NCI-H345 treated with DMSO at 0.1 percent for 48 hours (cell line): Measurements from ENCODE around the gene SPAG16.

Experiments used
- DNase-seq: peaks from one replicate; lab custom pipeline; 2025; ENCODE audit not compliant: unreplicated experiment; lab: John Stamatoyannopoulos, UW

Gene SPAG16

DNA sequence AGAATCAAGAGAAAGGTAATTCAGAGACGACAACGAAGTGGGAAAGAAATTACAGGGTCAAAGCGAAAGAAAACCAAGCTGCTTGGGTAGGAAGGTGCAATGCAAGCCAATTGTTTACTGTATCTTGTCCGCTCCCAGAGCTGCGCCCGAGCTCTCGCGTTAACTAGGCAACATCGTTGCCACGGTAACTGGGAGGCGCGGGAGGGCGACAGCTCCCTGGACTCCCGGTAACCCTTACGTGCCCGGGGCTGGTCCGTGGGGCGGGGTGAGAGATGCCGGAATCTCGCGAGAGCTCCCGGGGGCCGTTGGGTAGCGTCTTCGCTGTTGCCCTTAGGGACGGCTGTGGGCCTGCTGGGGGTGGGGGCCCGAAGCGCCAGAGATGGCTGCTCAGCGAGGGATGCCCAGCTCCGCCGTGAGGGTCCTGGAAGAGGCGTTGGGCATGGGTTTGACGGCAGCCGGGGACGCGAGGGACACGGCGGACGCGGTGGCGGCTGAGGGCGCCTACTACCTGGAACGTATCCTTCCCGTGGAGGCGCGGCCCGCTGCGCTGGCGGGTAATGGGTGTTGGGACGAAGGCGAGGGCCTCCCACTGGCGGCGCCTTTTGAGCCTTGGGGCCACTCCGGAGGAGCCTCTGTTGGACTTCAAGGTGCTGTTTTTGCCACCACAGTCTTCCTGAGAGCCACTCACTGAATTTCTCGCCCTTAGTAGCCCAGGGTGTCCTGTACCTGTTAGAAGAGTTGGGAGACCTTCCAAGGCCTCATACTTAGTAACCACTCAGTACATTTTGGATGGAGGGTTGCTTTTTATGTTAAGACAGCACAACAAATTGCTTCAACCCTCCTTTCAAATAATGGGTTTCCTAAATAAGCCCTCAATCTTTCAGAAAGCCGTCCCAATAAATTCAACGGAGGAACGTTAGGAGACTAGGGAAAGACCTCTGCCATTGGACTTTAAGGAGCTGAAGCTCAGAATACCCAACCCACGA lies at the start of gene SPAG16:
Gene SPAG16, plus strand, starts transcription at position 360 of the 986 bp plus-strand sequence.
- DNase-seq: peak; percentile 93

DNA sequence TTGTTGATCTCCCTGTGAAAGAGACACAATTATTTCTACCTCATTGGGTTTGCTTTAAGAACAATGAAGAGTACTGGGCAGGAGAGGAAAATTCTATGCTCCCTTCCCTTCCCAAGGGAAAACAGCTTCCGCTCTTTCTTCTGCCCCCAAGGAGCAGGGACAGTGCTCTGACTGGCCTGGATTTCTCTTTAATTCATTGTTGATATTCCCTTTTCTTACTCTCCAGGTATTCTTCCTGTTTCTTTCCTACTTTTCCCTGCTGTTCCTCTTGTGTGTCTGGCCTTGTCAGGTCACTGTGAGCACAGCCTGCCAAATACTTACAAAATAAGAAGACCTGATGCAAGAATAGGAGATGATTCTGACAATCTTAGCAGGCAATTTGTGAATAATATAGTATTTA lies 49.6 kb upstream of the SPAG16 start:
- DNase-seq: no peak

DNA sequence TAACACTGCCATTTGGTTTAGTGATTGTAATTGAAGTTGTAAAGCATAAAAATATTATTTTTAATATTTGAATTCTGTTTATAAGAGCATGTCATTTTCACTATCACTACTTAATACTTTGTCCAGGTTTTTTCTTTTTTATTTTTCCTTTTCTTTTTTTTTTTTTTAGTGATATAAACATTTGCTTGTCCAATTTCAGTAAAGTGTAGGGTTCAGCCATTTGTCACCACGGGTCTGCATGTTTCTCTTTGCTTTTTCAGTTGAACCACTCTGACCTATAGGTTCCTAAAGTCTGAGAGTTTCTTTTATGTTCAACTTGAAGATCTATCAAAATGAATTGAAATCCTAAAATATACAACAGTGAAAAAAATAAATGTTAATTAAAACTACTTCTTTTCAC lies 48.5 kb upstream of the SPAG16 start:
- DNase-seq: no peak

DNA sequence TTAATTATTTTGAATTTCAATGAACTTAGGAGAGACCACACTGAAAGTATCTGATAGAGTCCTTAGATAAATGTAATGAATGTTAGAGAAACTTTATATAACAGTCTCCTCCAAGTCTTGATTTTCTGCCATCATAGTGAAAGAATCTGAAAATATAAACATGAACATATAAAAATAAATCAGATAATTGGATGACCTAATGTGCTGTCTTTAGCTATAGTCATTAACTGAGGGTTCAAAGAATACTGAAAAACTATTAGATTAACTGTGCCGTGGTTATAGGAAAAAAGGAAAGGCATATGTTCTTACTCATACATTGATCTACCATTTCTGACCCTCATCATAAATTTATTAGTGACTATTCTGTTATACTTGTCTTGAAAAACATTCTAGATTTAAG lies 47.0 kb upstream of the SPAG16 start:
- no peak for DNase-seq

DNA sequence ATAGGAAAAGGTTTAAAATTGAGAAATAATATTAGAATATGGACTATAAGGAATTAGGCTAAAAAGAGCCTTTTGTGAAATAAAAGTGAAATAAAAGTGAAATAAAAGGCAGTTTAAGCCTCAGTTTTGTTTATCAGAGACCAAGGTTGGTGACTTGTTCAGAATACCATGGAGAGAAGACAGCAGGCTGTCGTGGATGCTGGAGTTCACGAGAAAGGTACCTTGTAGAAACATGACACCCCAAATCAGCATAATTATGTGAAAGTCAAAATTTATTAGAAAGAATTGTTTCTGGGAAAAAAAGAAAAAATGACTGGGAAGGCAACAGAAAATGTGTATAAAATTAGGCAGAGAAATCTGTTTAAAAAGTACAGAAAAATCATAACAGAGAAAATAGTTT lies 46.5 kb upstream of the SPAG16 start:
- DNase-seq: no peak

DNA sequence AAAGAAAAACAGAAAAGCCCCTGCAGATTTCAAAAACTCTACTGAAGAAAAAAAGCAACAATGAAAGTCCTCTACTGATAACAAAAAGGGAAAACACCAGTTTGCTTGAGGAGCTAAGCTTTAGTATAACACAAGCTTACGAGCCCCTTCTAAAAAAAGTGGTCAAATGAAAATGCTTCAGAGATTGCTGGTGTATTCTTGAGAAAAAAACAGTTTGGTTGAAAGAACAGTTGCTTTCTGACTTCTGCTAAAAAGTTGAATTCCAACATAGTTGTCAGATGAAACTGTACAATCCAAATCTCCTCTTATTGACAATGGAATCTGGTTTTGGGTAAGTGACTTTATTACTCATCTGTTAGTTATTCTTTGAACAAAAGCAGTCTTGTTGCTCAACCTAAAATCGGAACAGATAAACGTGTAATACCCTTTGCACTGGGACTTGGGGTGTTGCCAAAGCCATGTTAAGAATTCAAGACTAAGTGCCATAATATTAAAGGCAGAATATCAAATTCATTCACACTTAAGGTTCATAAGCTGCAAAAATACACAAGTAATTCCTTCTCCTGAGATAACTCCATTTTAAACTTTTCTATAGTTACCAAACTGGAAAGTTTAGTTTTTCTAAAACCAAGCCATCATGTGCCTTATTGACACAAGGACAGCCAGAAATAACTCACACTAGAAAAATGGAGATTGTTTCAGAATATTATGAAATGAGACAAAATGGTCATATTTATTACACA lies 45.3 kb upstream of the SPAG16 start:
- DNase-seq: no peak

DNA sequence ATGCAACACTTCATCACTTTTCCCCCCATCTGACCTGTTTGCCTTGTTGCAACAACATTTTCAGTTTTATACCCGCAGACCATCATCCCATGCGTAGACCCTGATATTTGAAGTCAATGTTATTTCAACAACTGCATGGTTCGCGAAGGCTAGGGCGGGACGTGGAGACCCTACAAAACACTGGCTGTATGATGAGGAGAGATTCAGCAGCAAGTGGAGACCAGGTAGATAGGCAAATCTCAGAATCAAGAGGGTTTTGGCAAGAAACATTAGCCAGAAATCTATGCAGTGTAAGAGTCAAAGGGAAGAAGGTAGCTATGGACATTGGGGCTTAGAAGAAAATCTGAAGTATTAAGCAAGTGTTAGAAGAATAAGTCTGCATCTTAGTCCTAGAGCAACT lies 42.4 kb upstream of the SPAG16 start:
- DNase-seq: no peak

DNA sequence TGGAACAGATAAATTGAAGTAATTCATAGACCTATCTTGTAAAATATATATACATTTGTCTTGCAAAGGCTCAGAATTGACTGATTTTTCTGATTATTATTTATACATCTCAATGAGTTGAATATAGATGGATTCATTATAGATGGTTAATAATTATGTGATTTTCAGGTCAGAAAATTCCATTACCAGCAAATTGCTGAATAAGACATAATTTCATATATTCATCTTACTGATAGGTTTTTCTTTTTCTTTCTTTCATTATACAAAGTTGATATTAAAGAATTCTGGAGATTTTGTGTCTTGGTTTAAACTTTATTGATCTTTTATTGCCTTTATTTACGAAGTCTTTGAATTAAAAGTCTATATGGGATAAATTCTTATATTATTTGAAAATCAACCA lies 41.6 kb upstream of the SPAG16 start:
- DNase-seq: no peak

DNA sequence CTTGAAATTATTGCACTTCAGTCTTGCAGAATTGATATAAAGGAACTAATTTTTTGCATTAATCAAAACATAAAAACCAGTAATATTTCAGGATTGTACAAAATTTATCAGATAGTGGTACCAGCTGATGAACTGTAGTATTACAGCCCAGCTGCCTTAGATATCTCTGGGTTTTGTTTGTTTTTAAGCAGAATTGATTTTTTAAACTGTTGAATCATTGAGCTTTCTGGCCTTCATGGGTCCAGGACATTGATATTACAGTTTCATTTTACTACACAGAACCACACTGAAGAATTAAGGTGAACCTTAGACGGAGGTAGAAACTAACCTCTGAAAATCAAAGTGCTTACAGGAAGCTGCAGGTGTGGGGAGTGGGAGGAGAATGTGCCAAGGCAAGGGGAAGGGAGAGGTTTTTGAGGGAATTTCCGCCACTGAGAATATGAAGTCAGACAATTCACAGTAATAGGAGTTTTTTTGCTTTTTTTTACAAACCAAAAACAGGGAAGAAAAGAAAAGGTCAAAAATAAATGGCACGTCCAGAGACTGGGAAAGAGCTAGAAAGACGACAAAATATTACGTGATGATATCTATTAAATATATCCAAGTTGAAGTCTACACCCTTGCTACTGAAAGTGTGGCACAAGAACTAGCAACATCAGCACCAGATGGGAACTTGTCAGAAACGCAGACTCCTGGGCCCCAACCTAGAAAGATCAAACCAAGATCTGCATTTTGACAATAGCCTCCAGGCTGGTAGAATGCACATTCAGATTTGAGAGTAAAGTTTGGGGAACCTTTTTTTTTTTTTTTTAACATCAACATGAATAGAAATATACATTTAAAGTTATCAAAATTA lies 40.8 kb upstream of the SPAG16 start:
- DNase-seq: no peak

DNA sequence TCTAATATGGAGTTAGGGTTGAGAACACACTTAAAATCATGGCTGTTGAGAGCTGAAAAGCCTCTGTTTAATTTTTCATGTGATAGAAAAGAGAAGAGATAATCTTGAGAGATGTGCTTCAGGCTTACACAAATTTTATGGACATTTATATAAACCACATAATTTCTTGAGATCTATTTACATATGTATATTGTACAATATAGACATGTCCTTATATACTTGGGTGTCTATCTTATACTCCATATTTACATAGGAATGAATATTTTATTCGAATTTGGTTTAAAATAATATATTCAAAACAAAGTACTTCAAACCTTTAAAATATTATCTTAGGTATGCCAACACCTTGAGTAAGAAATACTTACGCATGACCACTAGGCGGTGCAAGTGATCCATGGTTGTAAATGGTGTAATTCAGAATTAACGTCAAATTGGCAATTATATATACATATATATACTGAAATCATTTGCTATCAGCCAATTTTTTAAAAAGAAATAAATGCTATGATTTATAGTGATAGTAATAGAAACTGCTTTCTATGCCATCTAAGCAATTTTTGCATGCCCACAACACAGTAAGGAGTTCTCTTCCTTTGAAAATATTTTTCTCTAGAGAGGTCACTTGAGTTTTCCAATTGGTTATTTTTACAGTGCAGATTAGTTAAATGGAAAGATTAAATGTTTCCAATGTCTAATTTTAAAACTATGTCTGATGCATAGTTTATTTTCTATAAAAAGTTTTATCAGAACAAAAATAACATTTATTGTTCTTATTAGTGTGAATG lies 37.6 kb upstream of the SPAG16 start:
- DNase-seq: peak; percentile 24

DNA sequence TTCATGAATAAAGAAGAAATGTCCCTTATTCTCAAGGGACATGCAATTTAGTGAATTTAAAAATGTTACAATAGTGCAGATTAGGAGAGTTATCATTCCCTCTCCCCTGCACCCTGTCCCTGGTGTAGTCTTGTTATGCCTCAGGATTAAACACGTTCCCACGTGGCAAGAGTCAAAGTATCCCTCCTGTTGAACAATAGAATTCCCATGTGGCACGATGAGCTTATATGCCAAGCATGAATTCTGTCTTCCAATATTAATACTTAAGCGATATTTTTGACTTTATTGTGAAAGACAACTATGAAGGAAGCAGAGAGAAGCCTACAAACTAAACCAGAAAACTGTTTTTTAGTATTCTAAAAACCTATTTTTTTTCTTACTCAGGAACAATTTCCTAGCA lies 36.7 kb upstream of the SPAG16 start:
- DNase-seq: no peak

DNA sequence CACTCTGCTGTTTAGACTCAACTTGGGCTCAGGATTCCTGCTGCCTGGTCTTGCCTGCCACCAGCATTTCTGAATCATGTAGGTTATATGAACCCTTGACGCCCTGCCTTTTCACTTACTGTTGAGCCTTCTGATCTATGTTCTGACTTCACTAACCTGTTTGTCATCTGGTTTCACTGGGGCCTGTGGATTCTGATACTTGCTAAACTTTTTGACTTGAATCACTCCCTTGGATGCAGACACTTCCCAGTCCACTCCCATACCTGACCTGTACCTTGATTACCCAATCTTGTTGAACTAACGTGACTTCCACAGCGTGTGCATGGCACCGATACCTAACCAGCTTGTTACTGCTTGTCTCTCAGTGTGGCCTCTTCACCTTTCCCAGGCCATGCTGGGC lies 35.6 kb upstream of the SPAG16 start:
- no peak for DNase-seq

DNA sequence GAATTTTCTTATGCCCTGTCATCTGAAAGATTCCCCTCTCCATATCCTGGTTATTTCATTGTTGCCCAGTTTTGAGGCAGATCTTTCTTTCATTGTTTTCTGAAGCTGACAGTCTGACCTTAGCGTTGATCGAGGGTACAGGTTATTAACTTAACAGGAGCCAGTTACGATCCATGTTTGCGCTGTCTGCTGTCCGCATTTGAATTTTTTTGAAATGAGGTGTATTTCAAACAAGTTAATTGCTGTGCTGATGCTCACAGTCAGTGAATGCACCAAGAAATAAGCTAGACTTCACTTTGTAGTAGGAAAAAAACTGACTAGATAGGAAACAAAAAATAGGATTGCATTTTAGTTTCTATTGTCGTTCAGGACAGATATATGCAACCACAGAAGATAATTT lies 34.8 kb upstream of the SPAG16 start:
- DNase-seq: no peak

DNA sequence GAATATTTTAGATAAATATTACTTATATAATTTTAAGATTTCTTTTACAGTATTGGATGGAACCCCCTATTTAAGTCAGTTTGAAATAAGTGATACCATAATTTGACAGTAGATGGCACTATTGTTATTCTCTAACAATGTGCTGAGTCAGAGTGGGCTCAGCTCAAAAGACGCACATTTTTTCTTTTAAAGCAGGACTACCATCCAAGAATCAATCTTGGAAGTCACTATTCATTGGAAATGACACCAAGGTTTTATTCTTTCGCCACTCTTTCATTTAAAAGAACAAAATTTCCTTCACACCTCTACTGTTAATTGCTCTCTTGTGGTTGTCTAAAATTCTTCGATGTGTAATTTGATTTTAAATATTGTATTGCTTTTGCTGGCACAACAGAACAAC lies 32.6 kb upstream of the SPAG16 start:
- DNase-seq: peak; percentile 52

DNA sequence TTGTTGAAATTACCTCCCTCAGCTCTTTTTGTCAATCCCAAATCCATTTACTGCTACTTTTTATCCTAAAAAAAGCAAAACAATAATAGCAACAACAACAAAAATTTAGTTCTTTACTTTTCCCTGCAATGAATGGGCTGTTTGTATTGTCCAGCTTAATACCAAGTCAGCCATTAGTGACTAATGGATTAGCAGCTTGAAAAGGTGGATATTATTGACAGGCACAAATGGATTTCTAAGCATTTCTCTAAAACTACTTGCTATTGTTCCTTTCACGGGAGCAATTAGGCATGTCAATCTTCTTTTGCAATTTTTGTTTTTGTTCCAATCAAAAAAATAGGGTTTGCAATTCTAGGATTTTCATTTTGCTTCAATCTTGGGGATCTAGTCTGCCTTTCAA lies 32.1 kb upstream of the SPAG16 start:
- no peak for DNase-seq

DNA sequence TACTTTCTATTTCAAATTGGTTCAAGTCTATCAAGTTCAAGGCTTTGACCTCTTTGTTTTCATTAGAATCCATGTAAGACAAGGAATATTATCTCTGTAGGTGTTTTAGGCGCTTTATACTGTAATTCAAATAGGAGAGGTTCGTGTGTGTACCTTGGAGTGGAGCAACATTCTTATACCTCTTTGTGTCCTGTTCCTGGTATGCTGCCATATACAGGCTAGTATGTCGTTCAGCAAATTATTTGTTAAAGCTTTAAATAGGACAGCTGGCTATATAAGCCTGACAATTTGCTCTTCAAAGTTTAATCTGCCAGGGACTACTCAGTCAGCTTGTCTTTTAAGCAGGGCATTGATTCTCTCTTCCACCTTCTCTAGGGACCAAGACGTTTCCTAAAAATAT lies 31.1 kb upstream of the SPAG16 start:
- no peak for DNase-seq

DNA sequence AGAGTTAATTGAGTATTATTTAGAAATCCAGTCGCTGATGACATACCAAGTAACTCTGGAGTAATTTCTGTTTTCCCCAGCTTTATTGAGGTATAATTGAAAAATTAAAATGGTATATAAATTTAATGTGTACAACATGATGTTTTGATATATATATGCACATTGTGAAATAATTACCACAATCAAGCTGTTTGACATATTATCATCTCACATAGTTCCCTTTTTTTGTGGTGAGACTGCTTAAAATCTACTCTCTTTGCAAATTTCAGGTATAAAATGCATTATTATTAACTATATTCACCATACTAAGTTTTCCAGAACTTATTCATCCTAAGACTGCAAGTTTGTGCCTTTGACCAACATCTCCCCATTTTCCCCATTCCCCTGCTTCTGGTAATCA lies 25.0 kb upstream of the SPAG16 start:
- no peak for DNase-seq

DNA sequence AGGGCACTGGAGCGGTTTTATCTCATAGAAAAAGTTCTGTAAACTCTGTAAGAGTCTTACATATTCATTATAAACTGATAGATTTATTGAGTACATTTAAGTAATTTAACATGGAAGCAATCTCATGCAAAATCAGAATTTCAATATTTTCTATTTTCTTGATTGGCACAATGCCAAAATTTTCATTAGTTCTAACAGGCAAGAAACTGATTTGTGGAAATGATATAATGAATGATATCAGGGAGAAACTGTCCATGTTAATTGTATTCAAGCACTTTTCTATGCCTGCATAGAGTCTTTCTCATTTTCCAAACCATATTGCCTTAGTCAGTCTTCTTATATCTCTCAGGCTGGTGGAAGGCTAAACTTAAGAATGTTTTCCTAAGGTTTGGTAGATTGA lies 23.0 kb upstream of the SPAG16 start:
- DNase-seq: no peak

DNA sequence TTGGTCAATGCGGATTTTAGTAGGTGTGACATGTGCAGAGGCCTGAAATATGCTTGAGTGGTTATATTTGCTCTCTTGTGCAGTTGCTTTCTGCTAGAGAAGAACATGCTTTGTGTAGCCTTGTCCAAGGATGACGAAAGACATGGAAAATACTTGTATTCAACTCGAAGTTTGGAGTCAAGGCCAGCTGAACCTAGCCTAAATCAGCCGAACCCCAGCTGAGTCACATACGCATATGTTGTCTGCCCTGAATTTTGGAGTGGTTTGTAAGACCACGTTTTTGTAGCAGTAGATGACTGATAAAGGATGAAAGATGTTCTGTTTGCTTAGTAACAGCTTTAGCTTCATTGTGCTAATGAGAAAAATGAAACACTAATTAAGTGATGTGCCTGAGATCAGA lies 22.5 kb upstream of the SPAG16 start:
- DNase-seq: no peak

DNA sequence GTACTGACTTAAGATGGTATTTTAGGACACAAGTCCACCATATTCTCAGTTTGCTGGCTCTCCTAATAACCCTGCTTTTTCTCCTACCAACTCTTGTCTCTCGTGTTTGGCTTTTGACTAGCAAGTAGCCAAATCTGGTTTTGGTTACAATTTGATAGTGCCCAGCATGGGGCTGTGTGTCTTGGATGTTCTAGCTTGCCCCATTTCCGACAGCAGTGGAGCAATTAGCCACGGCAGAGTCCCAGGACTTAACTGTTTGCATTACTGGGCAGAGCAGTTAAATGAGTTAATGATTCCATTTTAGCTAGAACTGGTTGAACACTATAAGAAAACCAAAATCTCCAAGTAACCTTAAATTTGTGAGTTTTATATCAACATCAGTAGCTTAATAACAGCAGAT lies 18.6 kb upstream of the SPAG16 start:
- no peak for DNase-seq

DNA sequence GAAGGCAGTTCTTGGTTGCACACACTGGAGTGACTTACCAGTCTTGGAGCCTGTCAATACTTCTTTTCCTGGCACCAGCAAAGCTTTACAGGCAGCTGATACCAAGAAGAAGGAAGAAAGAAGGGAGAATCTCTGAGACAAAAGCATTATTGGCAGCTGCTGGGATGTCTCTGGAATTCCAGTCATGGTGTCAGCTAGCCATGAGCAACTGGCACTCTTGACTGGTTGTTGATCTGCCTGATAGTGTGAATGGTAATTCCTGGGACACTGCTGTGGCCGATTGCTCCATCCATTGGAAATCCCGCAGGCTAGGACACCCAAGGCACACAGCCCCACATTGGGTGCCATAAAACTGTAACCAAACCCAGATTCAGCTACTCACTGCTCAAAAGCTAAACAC lies 17.8 kb upstream of the SPAG16 start:
- DNase-seq: no peak
